ENCODE data around the gene FNDC1.

FNDC1 gene

GRCh38 chr6:159213405-159213804 is 44.2 kb downstream of the FNDC1 start:
- DNase-seq: no peak

- no peak for DNase-seq
These were observed 45.1 kb downstream of the FNDC1 start for GRCh38 chr6:159214281-159214680.

- DNase-seq: peak; percentile 1
These were observed 48.5 kb downstream of the FNDC1 start for GRCh38 chr6:159217595-159218275.

DNA sequence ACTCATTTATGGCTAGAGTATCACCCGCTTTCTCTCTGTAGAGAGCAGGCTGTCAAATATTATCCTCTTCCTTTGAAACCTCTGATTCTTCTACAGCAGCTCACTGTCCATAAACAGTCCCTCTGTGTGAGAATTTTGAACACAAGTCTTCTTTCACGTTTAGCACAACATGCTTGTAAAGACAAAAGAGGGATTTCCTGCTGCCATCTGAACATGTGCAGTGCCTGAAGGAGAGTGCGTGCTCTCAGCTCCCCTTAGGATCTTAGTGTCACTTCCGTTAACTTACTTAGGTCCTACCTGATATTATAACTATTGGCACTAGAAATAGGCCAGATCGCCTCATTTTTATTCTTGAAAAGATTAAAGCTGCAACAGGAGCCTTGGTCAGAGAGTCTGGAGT is 50.9 kb downstream of the FNDC1 start:
- DNase-seq: no peak

DNA sequence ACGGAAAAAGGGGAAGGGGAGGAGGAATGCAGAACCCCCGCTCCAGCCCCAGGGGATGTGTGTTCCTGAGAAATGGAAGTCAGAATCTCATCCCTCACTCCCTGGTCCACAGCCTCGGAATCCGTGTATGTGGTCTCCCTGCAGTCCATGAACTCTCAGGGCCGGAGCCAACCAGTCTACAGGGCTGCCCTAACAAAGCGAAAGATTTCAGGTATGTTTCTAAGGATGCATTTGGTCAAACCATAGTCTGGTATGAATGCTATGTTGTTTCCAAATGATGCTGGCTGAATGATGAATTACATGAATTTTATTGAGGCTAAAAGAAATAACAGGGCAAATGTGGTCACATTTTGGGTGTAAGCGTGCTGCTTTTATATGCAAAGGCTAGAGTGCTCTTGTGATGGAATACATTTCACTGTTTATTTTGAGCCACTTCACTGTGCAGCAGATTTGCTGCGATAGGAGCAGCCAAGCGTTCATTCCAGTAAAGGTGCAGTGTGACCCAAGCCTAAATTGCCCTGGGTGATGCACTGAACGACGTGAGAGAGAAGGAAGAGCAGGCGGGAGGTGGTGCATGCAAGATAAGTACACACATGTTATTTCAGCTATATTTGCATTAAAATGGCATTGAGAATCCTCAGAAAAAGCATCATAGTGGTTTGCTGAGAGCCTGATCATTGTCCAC is 52.4 kb downstream of the FNDC1 start:
- no peak for DNase-seq

- DNase-seq: no peak
These were observed 55.3 kb downstream of the FNDC1 start for GRCh38 chr6:159224452-159224851.

GRCh38 chr6:159229651-159230051 is 60.5 kb downstream of the FNDC1 start:
- DNase-seq: no peak

- DNase-seq: no peak
These were observed 63.0 kb downstream of the FNDC1 start for GRCh38 chr6:159232106-159232645.

- DNase-seq: no peak
These were observed 63.6 kb downstream of the FNDC1 start for GRCh38 chr6:159232751-159233150.

- no peak for DNase-seq
These were observed 64.3 kb downstream of the FNDC1 start for GRCh38 chr6:159233365-159234101.

DNA sequence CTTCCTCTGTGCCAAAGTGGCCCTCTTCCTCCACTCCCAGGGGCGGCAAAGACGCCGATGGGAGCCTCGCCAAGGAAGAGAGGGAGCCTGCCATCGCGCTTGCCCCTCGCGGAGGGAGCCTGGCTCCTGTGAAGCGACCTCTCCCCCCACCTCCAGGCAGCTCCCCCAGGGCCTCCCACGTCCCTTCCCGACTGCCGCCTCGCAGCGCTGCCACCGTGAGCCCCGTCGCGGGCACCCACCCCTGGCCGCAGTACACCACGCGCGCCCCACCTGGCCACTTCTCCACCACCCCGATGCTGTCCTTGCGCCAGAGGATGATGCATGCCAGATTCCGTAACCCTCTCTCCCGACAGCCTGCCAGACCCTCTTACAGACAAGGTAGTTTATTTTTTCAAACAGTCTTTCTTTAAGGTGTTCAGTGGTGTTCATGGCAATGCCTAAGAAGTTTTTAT is 64.9 kb downstream of the FNDC1 start:
- no peak for DNase-seq

DNA sequence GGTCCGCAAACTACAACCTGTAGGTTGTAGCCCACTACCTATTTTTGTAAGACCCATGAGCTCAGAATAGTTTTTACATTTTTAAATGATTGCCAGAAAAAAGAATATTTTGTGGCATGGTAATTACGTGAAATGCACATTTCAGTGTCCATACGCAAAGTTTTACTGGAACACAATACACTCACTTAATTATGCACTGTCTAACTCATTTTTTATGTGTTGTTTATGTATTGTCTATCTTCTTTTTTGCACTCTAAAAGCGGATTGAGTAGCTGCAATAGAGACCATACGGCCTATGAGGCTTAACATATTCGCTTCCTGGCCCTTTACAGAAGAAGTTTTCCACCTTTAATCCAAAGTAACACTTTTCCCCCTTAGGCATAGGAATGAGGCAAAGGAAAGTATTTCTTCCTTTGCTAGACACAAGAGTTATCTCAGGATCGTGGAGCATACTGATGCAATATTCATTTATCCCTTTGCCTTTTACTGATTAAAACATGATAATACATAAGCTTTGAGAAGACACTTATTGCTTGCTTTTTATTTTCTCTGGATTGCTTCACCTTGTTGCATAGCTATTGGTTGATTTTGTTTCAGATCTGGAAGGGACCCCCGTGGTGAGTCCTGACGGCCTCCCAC is 69.8 kb downstream of the FNDC1 start:
- DNase-seq: no peak

DNA sequence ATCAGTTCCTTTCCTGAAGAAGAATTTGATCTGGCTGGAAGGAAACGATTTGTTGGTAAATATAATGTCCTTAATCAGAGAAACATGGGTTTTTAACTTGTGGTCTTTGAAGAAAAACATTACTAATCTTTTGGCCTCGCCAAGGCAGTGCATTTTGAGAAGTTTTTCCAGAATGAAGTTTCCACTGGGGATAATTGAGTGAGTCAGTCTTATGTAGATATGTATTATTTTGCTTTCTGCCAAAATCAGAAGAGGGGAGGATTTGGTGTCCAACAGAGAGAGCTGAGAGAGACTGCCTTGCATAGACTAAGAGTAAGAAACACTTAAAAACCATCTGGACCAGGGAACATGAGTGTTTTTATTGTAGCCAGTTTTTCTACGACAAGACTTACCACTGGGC is 79.9 kb downstream of the FNDC1 start:
- DNase-seq: no peak

- DNase-seq: no peak
These were observed 80.6 kb downstream of the FNDC1 start for GRCh38 chr6:159249752-159250151.

- DNase-seq: no peak
These were observed 81.4 kb downstream of the FNDC1 start for GRCh38 chr6:159250633-159251032.

GRCh38 chr6:159252955-159253508 is 83.8 kb downstream of the FNDC1 start:
- DNase-seq: no peak

- no peak for DNase-seq
These were observed 85.0 kb downstream of the FNDC1 start for GRCh38 chr6:159254186-159254585.

DNA sequence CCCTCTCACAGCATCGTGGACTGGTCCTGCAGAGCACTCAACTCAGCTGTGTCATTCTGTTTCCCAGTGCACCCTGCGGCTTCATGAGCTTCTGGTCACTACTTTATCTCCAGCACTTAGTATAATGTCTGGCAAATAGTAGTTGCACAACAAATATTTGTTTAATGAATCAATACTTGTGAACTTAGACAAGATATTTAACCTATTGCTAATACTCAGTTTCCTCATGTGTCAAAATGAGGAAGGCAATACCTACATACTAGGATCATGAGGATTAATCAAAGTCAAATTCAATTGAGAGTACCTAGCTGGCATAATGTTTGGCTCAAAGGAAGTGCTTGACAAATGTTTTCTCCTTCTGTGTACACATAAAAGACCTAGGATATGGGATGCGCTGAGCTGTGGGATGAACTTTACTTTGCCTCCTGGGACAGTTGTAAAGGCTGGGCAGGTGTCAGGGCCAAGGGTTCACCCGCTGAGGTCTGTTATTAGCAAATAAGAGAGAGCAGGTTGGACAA is 86.3 kb downstream of the FNDC1 start:
- DNase-seq: no peak

DNA sequence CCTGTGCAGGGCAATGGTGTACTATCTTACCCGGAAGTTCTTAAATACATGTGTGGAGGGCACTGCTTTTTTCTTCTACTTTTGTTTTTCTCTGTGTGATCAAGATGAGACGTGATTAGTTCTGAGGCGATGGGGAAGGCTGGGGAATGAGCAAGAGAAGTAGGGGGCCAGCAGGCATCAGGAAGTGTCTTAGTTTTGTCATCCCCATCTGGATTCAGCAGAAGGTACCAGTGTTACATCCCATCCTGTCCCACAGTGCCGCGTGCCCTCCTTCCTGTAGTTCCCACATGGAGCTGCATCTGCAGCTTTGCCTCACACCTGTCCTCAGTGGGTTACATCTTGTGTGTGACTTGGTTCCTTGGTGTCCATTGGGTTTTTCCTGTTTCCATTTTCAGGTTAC is 86.9 kb downstream of the FNDC1 start:
- DNase-seq: no peak

- no peak for DNase-seq
These were observed 88.6 kb downstream of the FNDC1 start for GRCh38 chr6:159257846-159258245.

DNA sequence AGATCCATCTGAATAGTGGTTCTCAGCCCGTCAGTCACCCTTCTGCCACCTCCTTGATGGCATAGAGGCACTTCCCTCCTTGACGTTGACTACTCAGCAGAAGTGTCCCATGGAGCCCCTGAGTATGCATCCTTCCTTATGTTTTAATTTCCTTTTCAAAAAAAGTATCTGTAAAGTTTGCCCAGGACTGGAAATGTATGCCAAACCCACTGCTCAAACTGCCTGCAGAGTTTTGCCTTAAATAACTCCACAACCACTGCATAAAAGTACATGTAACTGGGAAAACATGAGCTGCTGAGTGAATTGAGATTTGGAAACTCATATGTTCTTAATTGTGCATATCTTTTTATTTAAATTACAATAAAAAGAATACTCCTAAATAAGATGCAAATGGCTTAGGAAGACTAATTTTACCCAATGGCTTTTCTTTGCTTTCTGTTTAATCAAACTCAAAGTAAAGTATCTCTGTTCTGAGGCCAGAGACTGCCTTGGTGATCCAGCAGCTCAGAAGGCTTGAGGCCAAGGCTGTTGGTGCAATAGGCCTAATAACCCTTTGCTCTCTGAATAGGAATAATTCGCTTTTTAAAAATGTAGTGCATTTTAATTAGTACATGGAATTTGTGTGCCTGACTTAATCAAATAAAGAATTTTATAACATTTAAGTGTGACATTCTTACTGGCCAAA is 90.4 kb downstream of the FNDC1 start:
- no peak for DNase-seq

DNA sequence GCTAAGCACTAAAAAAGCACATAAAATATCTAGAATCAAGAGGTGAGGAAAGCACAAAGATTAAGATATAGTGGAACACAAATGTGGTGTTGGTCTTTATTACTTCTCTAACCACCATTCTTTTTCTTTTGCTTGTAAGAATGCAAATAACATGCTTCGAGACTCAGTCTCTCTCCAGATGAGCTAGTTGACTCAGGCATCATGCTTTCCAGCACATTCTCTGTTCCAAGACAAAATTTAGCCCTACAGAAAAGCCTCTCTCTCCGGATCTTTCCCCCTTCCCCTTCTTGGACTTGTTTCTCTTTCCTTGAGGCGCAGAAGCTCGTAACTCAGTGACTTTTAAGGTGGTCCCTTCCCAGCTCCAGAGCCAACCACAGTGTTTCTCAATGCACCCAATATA is 91.0 kb downstream of the FNDC1 start:
- DNase-seq: no peak
